ENCODE results near the gene TMPRSS4.

TMPRSS4 gene

DNA sequence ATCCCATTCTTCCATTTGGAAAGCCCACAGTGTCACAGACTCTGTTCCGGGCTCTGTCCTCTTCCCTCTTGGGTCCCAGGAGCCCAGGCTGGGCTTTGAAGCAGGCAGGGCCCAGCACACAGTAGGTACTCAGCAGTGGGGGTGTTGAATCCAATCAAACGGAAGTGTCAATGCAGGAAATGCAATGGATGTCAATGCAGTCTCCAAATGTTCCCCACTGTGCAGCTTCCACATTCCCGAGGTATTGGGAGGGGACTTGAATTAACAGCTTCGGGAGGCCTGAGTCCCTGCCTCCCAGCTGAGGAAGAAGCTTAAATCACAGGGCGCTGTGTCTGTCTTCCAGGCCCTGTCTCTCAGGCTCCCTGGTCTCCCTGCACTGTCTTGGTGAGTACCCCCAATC is 31.6 kb downstream of the TMPRSS4 start:
- no peak for DNase-seq (ENCODE audit: low read depth)
- H3K4me3 ChIP-seq (ENCODE audit: low read length): no peak overlapping the region
- TF ChIP-seq, protein P1, sequence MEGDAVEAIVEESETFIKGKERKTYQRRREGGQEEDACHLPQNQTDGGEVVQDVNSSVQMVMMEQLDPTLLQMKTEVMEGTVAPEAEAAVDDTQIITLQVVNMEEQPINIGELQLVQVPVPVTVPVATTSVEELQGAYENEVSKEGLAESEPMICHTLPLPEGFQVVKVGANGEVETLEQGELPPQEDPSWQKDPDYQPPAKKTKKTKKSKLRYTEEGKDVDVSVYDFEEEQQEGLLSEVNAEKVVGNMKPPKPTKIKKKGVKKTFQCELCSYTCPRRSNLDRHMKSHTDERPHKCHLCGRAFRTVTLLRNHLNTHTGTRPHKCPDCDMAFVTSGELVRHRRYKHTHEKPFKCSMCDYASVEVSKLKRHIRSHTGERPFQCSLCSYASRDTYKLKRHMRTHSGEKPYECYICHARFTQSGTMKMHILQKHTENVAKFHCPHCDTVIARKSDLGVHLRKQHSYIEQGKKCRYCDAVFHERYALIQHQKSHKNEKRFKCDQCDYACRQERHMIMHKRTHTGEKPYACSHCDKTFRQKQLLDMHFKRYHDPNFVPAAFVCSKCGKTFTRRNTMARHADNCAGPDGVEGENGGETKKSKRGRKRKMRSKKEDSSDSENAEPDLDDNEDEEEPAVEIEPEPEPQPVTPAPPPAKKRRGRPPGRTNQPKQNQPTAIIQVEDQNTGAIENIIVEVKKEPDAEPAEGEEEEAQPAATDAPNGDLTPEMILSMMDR (conservative IDR thresholded peaks at IDR 0.05; ENCODE audit: low read length): no peak

DNA sequence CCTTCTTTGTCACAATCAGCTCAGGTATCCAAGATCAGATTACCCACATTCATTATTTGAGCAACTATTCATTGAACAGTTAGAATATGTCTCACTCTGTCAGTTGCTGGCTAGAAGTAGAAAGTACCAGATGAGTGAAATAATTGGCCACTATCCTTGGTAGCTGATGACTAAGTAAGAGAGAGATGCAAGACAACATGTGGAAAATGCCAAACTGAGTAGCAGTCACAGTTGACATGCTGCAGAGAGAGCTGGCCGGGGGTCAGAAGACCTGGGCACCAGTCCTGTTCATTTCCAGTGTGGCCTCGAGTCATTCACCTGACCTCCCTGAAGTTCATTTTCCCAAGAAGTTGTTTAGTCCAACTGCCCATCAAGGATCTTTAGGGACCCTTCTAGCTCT is 32.4 kb downstream of the TMPRSS4 start:
- DNase-seq (ENCODE audit: low read depth): peak; percentile 40
- TF ChIP-seq, protein P1 (conservative IDR thresholded peaks at IDR 0.05; ENCODE audit: low read length): no peak
- no peak overlapping the region for H3K4me3 ChIP-seq (ENCODE audit: low read length)

DNA sequence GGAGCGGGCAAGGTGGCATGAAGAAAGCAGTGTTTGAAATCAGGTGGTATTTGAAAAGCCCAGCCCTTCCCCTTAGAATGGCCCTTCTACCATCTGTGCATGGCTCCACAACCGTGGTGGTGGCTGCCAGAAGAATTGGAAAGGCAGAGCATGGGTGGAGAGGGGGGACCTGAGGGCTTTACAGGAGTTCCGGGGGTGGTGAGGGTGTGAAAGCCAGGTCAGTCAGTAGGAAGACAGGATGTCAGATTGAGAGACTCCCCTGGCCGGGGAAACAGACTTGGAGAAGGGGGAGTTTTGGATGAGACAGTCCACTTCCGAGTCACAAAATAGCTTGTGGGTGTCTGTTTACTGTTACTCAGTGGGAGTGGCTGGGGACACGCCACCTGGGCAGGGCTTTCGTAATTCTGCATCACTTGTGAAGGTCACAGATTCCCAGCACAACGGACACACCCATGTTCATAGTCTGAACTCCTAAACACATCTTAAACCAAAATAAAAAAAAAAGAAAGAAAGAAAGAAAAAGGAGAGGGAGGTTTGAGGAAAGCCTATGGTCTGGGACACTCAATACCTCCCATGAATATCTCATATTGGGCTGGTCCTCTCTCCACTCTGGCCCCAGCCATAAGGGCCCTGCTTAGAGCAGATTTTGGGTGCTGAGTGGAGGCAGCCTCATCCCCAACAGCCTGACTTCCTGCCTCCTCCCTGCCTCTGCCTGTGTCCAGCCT is 34.3 kb downstream of the TMPRSS4 start:
- no peak overlapping the region for H3K4me3 ChIP-seq (ENCODE audit: low read length)
- DNase-seq (ENCODE audit: low read depth): no peak
- TF ChIP-seq, protein P1 (conservative IDR thresholded peaks at IDR 0.05; ENCODE audit: low read length): no peak

DNA sequence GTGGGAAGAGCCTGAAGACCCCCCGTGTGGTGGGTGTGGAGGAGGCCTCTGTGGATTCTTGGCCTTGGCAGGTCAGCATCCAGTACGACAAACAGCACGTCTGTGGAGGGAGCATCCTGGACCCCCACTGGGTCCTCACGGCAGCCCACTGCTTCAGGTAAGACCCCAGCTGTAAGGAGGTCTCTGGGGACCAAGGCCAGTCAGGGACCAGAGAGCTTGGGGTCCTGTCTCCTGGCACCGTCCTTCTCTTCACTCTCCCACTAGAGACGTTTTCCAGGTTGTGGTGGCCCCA is 34.8 kb downstream of the TMPRSS4 start:
- no peak for DNase-seq (ENCODE audit: low read depth)
- no peak overlapping the region for H3K4me3 ChIP-seq (ENCODE audit: low read length)
- TF ChIP-seq, protein P1 (conservative IDR thresholded peaks at IDR 0.05; ENCODE audit: low read length): no peak

DNA sequence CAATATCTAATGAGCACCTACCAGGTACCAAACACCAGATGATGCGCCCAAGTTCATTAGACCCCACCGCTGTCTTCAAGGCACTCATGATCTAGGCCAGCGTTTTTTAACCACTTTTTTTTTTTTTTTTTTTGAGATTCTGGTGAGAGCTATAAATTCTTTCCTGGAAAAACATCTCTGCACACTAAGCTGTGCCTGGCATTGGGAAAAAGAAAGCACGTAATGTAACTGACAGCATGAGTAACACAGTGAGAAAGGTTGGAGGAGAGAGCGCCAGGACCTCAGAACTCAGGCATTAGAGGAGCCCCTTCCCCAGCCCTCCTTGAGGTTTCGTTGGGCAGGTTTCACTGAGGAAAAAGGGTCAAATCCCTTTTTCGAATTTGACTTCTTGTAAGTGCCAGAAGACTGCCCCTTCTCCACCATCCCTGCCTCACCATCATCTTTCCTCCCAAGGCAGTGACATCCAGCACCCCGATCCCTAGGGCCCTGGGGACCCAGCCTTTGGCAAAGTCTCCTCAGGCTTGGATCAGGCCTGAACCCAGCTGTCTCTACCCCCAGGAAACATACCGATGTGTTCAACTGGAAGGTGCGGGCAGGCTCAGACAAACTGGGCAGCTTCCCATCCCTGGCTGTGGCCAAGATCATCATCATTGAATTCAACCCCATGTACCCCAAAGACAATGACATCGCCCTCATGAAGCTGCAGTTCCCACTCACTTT is 36.0 kb downstream of the TMPRSS4 start:
- H3K4me3 ChIP-seq (ENCODE audit: low read length): no peak overlapping the region
- no peak for DNase-seq (ENCODE audit: low read depth)
- TF ChIP-seq, protein P1 (conservative IDR thresholded peaks at IDR 0.05; ENCODE audit: low read length): no peak

DNA sequence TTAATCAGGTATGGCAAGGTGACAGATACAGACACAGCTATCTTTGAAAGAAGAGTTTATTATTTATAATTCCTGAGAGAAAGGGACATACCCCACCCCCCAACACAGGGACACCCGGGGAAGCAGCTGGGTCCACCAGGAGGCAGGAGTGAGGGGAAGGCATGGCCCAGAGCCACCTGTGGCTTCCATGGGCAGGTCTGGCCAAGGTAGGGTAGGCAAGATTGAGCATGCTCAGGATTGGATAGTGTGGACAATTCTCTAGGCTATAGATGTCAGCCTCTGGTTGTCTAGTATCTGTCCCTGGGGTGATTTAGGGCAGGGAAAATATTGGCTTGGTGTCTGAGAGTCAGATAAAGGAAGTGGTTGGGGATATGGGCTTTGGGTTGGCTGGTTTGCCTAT is 37.4 kb downstream of the TMPRSS4 start:
- DNase-seq (ENCODE audit: low read depth): no peak
- no peak overlapping the region for H3K4me3 ChIP-seq (ENCODE audit: low read length)
- TF ChIP-seq, protein P1 (conservative IDR thresholded peaks at IDR 0.05; ENCODE audit: low read length): no peak

DNA sequence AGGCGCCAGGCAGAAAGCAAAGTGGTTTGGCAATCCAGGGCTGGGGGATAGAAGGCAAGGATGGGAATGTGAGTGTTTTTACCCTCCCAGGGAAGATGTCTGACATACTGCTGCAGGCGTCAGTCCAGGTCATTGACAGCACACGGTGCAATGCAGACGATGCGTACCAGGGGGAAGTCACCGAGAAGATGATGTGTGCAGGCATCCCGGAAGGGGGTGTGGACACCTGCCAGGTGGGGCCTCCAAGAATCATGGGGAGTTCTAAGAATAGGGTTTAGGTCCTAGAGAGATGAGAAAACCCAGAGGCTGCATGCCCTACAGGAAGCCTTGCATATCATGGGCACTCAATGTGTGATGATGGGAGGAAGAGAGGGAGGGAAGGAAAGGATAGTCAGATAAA is 38.2 kb downstream of the TMPRSS4 start:
- no peak for DNase-seq (ENCODE audit: low read depth)
- no peak overlapping the region for H3K4me3 ChIP-seq (ENCODE audit: low read length)
- TF ChIP-seq, protein P1 (conservative IDR thresholded peaks at IDR 0.05; ENCODE audit: low read length): no peak
